Breast epithelium (tissue), 4 donors: ENCODE measurements around the gene TUG1. TPM values are rescaled to one million over a fixed set of nuclear protein-coding genes. Genes with fewer than 3 reads are reported as not detected.

ENCODE experiments used
- DNase-seq, 2 donors: peaks; one replicate each; pipeline ENCODE4 v3.0.0-alpha.2; 2019; ENCODE audit warnings: low spot score in 2 of 2
- H3K27ac ChIP-seq, 2 donors: fragments of 200-600 bp; sonication (generic) in 1 of 2; one replicate each; pipeline ENCODE4 v1.5.1; 2016 to 2019; ENCODE audit warnings: mild to moderate bottlenecking in 1 of 2
- H3K27me3 ChIP-seq, 2 donors: fragments of 200-600 bp; sonication (generic) in 1 of 2; one replicate each; pipeline versions ENCODE4 v1.5.1 to v1.6.0; 2017 to 2019; ENCODE audit warnings: control low read depth in 1 of 2, mild to moderate bottlenecking in 1 of 2
- H3K36me3 ChIP-seq: fragments of 200-600 bp; one replicate; pipeline ENCODE4 v1.5.1; 2019
- H3K4me1 ChIP-seq, 2 donors: fragments of 200-600 bp; sonication (generic); one replicate each; pipeline ENCODE4 v1.5.1; 2016 to 2019; ENCODE audit warnings: control low read depth in 1 of 2
- H3K4me3 ChIP-seq, 3 donors: fragments of 200-600 bp; sonication (generic); 1 replicate in 2 of 3; 2 replicates in 1 of 3; pipeline ENCODE4 v1.5.1; 2016 to 2019; ENCODE audit warnings: mild to moderate bottlenecking in 3 of 3, moderate library complexity in 2 of 3
- H3K9me3 ChIP-seq, 2 donors: fragments of 200-600 bp; sonication (generic) in 1 of 2; one replicate each; pipeline ENCODE4 v1.5.1; 2016 to 2019; ENCODE audit warnings: control low read depth in 1 of 2
- CTCF ChIP-seq, 3 donors: fragments of 450-650 bp; IDR thresholded peaks; one replicate each; pipeline ENCODE4 v1.5.1; 2016 to 2017; ENCODE audit warnings: antibody characterized with exemption in 3 of 3, mild to moderate bottlenecking in 3 of 3, moderate library complexity in 3 of 3
- POLR2A ChIP-seq: fragments of 450-650 bp; IDR thresholded peaks from one replicate; pipeline ENCODE4 v1.6.1; 2016; ENCODE audit warnings: antibody characterized with exemption, mild to moderate bottlenecking, moderate library complexity
- POLR2AphosphoS5 ChIP-seq, 3 donors: sonication (generic); formaldehyde crosslinking; IDR thresholded peaks; one replicate each; pipeline ENCODE4 v1.6.1; 2017; ENCODE audit warnings: antibody characterized with exemption in 3 of 3
- intact Hi-C: fragments of 100-400 bp; cut with DNase I; formaldehyde crosslinking; loops from one replicate; pipeline ENCODE4 v1.15.1; 2023; ENCODE audit warnings: low total_unique reads
- total RNA-seq, 3 donors: library from RNA; depleted of rRNA; stranded (reverse); fragments of >200 nt; gene quantifications; one replicate each; pipeline ENCODE4 v1.1.0, GENCODE V29; 2016

TUG1 gene
- total RNA-seq, 3 donors from 2014 or later, result 59.7 to 116 (median 84.9) TPM

GRCh38 chr22:31019191-31019930 lies 50.3 kb downstream of the TUG1 start:
- Histone ChIP-seq H3K4me3 (no peak overlapping the region), H3K36me3 (no peaks in the 10 kb centered on the region), H3K27ac (no peak overlapping the region), H3K9me3 (no peaks in the 10 kb centered on the region), H3K4me1 (no peaks in the 10 kb centered on the region), H3K27me3 (no peaks in the 10 kb centered on the region)
- TF ChIP-seq POLR2A (no peak), POLR2AphosphoS5 (IDR thresholded peaks at IDR 0.05) (no peak), CTCF (IDR thresholded peaks at IDR 0.05) (no peak)
- intact Hi-C loops, result no loop called here
- no peak for DNase-seq

- Histone ChIP-seq H3K27ac (no peak overlapping the region), H3K4me1 (no peaks in the 10 kb centered on the region), H3K9me3 (no peaks in the 10 kb centered on the region), H3K27me3 (no peaks in the 10 kb centered on the region), H3K4me3 (no peak overlapping the region), H3K36me3 (no peaks in the 10 kb centered on the region)
- DNase-seq, result no peak
- intact Hi-C loops, result no loop called here
- TF ChIP-seq CTCF (IDR thresholded peaks at IDR 0.05) (no peak), POLR2AphosphoS5 (IDR thresholded peaks at IDR 0.05) (no peak), POLR2A (no peak)
Measured at GRCh38 chr22:31020334-31020733, 51.3 kb downstream of the TUG1 start.

GRCh38 chr22:31022516-31022915 lies 53.5 kb downstream of the TUG1 start:
- no peak for TF ChIP-seq CTCF (IDR thresholded peaks at IDR 0.05)
- no peak for TF ChIP-seq POLR2AphosphoS5 (IDR thresholded peaks at IDR 0.05)
- TF ChIP-seq POLR2A, result no peak
- intact Hi-C loops, result no loop called here

More at GRCh38 chr22:31022516-31022915, 53.5 kb downstream of the TUG1 start:
- H3K4me1 ChIP-seq, result no peaks in the 10 kb centered on the region
- DNase-seq, result no peak
- H3K27ac ChIP-seq, result no peak overlapping the region
- H3K4me3 ChIP-seq, result no peak overlapping the region
- no peaks in the 10 kb centered on the region for H3K27me3 ChIP-seq
- H3K36me3 ChIP-seq, result no peaks in the 10 kb centered on the region
- no peaks in the 10 kb centered on the region for H3K9me3 ChIP-seq

Other genes with a start within 250 kb of the TUG1 start
- 10 to 100 TPM; 12.8 to 22.9 (median 19.6) TPM for gene MORC2, start 491 bp upstream of the TUG1 start, total RNA-seq
- 10 to 100 TPM; 13.9 to 54.1 (median 41.6) TPM for gene SMTN, start 112.1 kb downstream of the TUG1 start, total RNA-seq
- 100 to 1,000 TPM; 297 to 485 (median 411) TPM for gene SELENOM, start 138.3 kb downstream of the TUG1 start, total RNA-seq
- 10 to 100 TPM in 1 of 3 donors, 1 to 10 TPM in 1, not detected in 1; 7.5 to 15.2 TPM for gene INPP5J, start 153.7 kb downstream of the TUG1 start, total RNA-seq
- gene PLA2G3, start 171.2 kb downstream of the TUG1 start, total RNA-seq, result not detected
- gene RNF185, start 190.9 kb downstream of the TUG1 start, total RNA-seq, result 10 to 100 TPM; 32.8 to 42.6 (median 38.3) TPM
- 100 to 1,000 TPM in 2 of 3 donors, 1 to 10 TPM in 1; 6.9 to 146 (median 135) TPM for gene LIMK2, start 243.0 kb downstream of the TUG1 start, total RNA-seq